Smooth muscle cell (in vitro differentiated cells): ENCODE results near the gene AATK. TPM values are rescaled to one million over a fixed set of nuclear protein-coding genes. Genes with fewer than 3 reads are reported as not detected.

Experiments used
- DNase-seq: peaks from one replicate; lab custom pipeline; 2025; ENCODE audit not compliant: unreplicated experiment; lab: John Stamatoyannopoulos, UW
- H2AFZ ChIP-seq: fragments of 200-600 bp; sonication (generic); 2 replicates; pipeline ENCODE4 v1.6.0; 2016; ENCODE audit warnings: antibody characterized with exemption, low read depth, mild to moderate bottlenecking
- H3F3A ChIP-seq: fragments of 200-600 bp; sonication (generic); 2 replicates; pipeline ENCODE4 v1.6.0; 2017; ENCODE audit warnings: antibody characterized with exemption, low read depth
- H3K27ac ChIP-seq: fragments of 200-600 bp; sonication (generic); 2 replicates; pipeline ENCODE4 v1.5.1; 2016; ENCODE audit warnings: low read depth, mild to moderate bottlenecking
- H3K27me3 ChIP-seq: fragments of 200-600 bp; sonication (generic); 2 replicates; pipeline ENCODE4 v1.6.1; 2016; ENCODE audit warnings: low read depth, mild to moderate bottlenecking
- H3K36me3 ChIP-seq: fragments of 200-600 bp; sonication (generic); 2 replicates; pipeline ENCODE4 v1.5.1; 2016; ENCODE audit warnings: low read depth
- H3K4me1 ChIP-seq: fragments of 200-600 bp; sonication (generic); 2 replicates; pipeline ENCODE4 v1.5.1; 2016; ENCODE audit warnings: low read depth
- H3K4me2 ChIP-seq: fragments of 200-600 bp; sonication (generic); 2 replicates; pipeline ENCODE4 v1.6.0; 2016; ENCODE audit warnings: mild to moderate bottlenecking
- H3K4me3 ChIP-seq: fragments of 200-600 bp; sonication (generic); 2 replicates; pipeline ENCODE4 v1.5.1; 2016; ENCODE audit warnings: mild to moderate bottlenecking
- H3K79me2 ChIP-seq: fragments of 200-600 bp; sonication (generic); 2 replicates; pipeline ENCODE4 v1.6.0; 2016; ENCODE audit warnings: low read depth, mild to moderate bottlenecking
- H3K9ac ChIP-seq: fragments of 200-600 bp; sonication (generic); 2 replicates; pipeline ENCODE4 v1.6.0; 2016; ENCODE audit warnings: low read depth
- H3K9me3 ChIP-seq: fragments of 200-600 bp; sonication (generic); replicated peaks from 2 replicates; pipeline ENCODE4 v1.5.1; 2016; ENCODE audit warnings: low read depth
- H4K20me1 ChIP-seq: fragments of 200-600 bp; sonication (generic); 2 replicates; pipeline ENCODE4 v1.6.0; 2016; ENCODE audit warnings: low read depth
- CTCF ChIP-seq: fragments of 200-600 bp; sonication (generic); IDR thresholded peaks from 2 replicates; pipeline ENCODE4 v1.5.1; 2017; ENCODE audit warnings: borderline replicate concordance, mild to moderate bottlenecking, antibody characterized with exemption; ENCODE audit not compliant: insufficient read depth, poor library complexity, severe bottlenecking
- WGBS: methylation state at CpG from one replicate; pipeline ENCODE4 v1.1.7; 2016; ENCODE audit warnings: low lambda C conversion rate; 5-methylcytosine and 5-hydroxymethylcytosine counted together
- polyA plus RNA-seq: library from polyadenylated mRNA; unstranded; fragments of >200 nt; fragmentation: Nextera tagmentation; extraction: Ambion mirVana; gene quantifications from 2 replicates; pipeline ENCODE4 v1.2.1, GENCODE V29; 2016
- total RNA-seq: library from RNA; depleted of rRNA; stranded (reverse); fragments of >200 nt; gene quantifications from 2 replicates; pipeline ENCODE4 v1.2.3, GENCODE V29; 2014

AATK gene
- total and polyA plus RNA-seq, 2 experiments from 2014 or later: 0.61 to 0.67 TPM

- Histone ChIP-seq H3F3A (no peaks in the 10 kb centered on the region), H3K79me2 (no peaks in the 10 kb centered on the region), H3K9me3 (no peaks in the 10 kb centered on the region), H3K9ac (no peak overlapping the region), H3K27me3 (no peaks in the 10 kb centered on the region), H3K36me3 (no peaks in the 10 kb centered on the region), H4K20me1 (no peaks in the 10 kb centered on the region), H3K27ac (no peak overlapping the region), H3K4me1 (no peaks in the 10 kb centered on the region), H2AFZ (no peak overlapping the region), H3K4me2 (no peak overlapping the region), H3K4me3 (no peak overlapping the region)
- WGBS: 95% methylated on average over 22 of the region's 22 CpGs
- DNase-seq: no peak
- no peak for TF ChIP-seq CTCF
Observed at GRCh38 chr17:81198826-81199481, 32.9 kb upstream of the AATK start.

- DNase-seq: no peak
- no peaks in the 10 kb centered on the region for H4K20me1 ChIP-seq
- no peak overlapping the region for H3K27ac ChIP-seq
- no peaks in the 10 kb centered on the region for H3K36me3 ChIP-seq
- H3K27me3 ChIP-seq: no peaks in the 10 kb centered on the region
- no peak overlapping the region for H3K9ac ChIP-seq
- H3K79me2 ChIP-seq: no peaks in the 10 kb centered on the region
- H3K4me2 ChIP-seq: no peak overlapping the region
- H3K4me1 ChIP-seq: no peaks in the 10 kb centered on the region
- H3K9me3 ChIP-seq: no peaks in the 10 kb centered on the region
- no peak for TF ChIP-seq CTCF
- 94% methylated on average over 17 of the region's 21 CpGs for WGBS
- H2AFZ ChIP-seq: no peak overlapping the region
- H3F3A ChIP-seq: no peaks in the 10 kb centered on the region
- no peak overlapping the region for H3K4me3 ChIP-seq
Observed at GRCh38 chr17:81197831-81198490, 31.9 kb upstream of the AATK start.

GRCh38 chr17:81197409-81197795 lies 31.4 kb upstream of the AATK start:
- no peak for DNase-seq
- no peaks in the 10 kb centered on the region for H3K79me2 ChIP-seq
- no peak overlapping the region for H3K4me2 ChIP-seq
- WGBS: 91% methylated on average over 9 of the region's 14 CpGs
- no peak for TF ChIP-seq CTCF
- H4K20me1 ChIP-seq: no peaks in the 10 kb centered on the region
- no peaks in the 10 kb centered on the region for H3K9me3 ChIP-seq
- no peaks in the 10 kb centered on the region for H3K27me3 ChIP-seq
- no peak overlapping the region for H3K9ac ChIP-seq
- no peaks in the 10 kb centered on the region for H3K36me3 ChIP-seq
- H2AFZ ChIP-seq: no peak overlapping the region
- no peak overlapping the region for H3K27ac ChIP-seq
- no peaks in the 10 kb centered on the region for H3K4me1 ChIP-seq
- no peaks in the 10 kb centered on the region for H3F3A ChIP-seq
- H3K4me3 ChIP-seq: no peak overlapping the region
